H1 (cell line): Measurements from ENCODE around the gene SMYD3. TPM values are rescaled to one million over a fixed set of nuclear protein-coding genes. Genes with fewer than 3 reads are reported as not detected.

ENCODE experiments used
- CTCF ChIA-PET: fragments of 300-600 bp; sonication (Branson Sonifier 250); formaldehyde crosslinking; loops from one replicate; lab custom pipeline; 2021; ENCODE audit not compliant: partially characterized antibody; lab: Charles Lee
- POLR2A ChIA-PET: fragments of 300-600 bp; sonication (Branson Sonifier 250); formaldehyde crosslinking; loops from one replicate; lab custom pipeline; 2021; ENCODE audit warnings: inconsistent platforms; ENCODE audit not compliant: partially characterized antibody; lab: Charles Lee
- DNase-seq, 2 experiments: peaks; one replicate each; pipeline versions ENCODE4 v3.0.0 to v3.0.0-alpha.2; 2010 to 2022; ENCODE audit warnings: low spot score in 2 of 2, low read depth in 1 of 2, mixed read lengths in 1 of 2
- FAIRE-seq: peaks from 2 replicates; lab custom pipeline; 2011; peaks lifted over from hg19 to GRCh38; lab: Jason Lieb, UNC
- H2AFZ ChIP-seq: 2 replicates; pipeline ENCODE4 v1.8.1; 2012; ENCODE audit warnings: low read length, inconsistent platforms
- H2AK5ac ChIP-seq: 2 replicates; pipeline ENCODE4 v1.6.1; 2013; ENCODE audit warnings: low read depth, low read length
- H2BK120ac ChIP-seq: replicated peaks from 2 replicates; pipeline ENCODE3; 2013; ENCODE audit warnings: low read depth, low read length, inconsistent platforms
- H2BK12ac ChIP-seq: 2 replicates; pipeline ENCODE4 v1.6.1; 2013; ENCODE audit warnings: low read depth, low read length
- H2BK15ac ChIP-seq: 2 replicates; pipeline ENCODE4 v1.6.1; 2013; ENCODE audit warnings: low read length
- H2BK20ac ChIP-seq: 2 replicates; pipeline ENCODE4 v1.6.1; 2013; ENCODE audit warnings: low read length
- H2BK5ac ChIP-seq: 2 replicates; pipeline ENCODE4 v1.6.1; 2013; ENCODE audit warnings: low read depth, low read length
- H3K14ac ChIP-seq: 2 replicates; pipeline ENCODE4 v1.6.1; 2013; ENCODE audit warnings: inconsistent platforms; ENCODE audit not compliant: insufficient read length
- H3K18ac ChIP-seq: 2 replicates; pipeline ENCODE4 v1.6.1; 2013; ENCODE audit warnings: low read length; ENCODE audit errors: extremely low read depth
- H3K23ac ChIP-seq: 2 replicates; pipeline ENCODE4 v1.6.1; 2013; ENCODE audit warnings: inconsistent platforms; ENCODE audit not compliant: insufficient read length
- H3K23me2 ChIP-seq: 2 replicates; pipeline ENCODE4 v1.6.1; 2013; ENCODE audit warnings: low read depth, low read length
- H3K27ac ChIP-seq: 2 replicates; pipeline ENCODE4 v1.6.1; 2011; ENCODE audit warnings: low read depth, low read length, inconsistent platforms
- H3K27me3 ChIP-seq, 4 experiments: replicated peaks in 1 of 4; 1 replicate in 1 of 4; 2 replicates in 3 of 4; pipeline versions ENCODE4 v1.6.1 to v1.8.1; 2011 to 2013; ENCODE audit warnings: low read length in 3 of 4, mild to moderate bottlenecking in 3 of 4, inconsistent platforms in 2 of 4, mixed read lengths in 2 of 4, moderate library complexity in 1 of 4; ENCODE audit not compliant: control insufficient read depth in 3 of 4, insufficient read depth in 3 of 4; ENCODE audit errors: extremely low read depth in 1 of 4
- H3K36me3 ChIP-seq, 4 experiments: 2 replicates each; pipeline versions ENCODE4 v1.6.1 to v1.8.1; 2011 to 2013; ENCODE audit warnings: mild to moderate bottlenecking in 4 of 4, low read length in 3 of 4, moderate library complexity in 2 of 4, control low read depth in 1 of 4, inconsistent platforms in 1 of 4; ENCODE audit not compliant: insufficient read depth in 4 of 4, control insufficient read depth in 2 of 4
- H3K4ac ChIP-seq: replicated peaks from 2 replicates; pipeline ENCODE3; 2013; ENCODE audit warnings: low read length, low read depth, mixed read lengths, inconsistent platforms; ENCODE audit not compliant: insufficient read length
- H3K4me1 ChIP-seq, 4 experiments: replicated peaks in 1 of 4; 1 replicate in 1 of 4; 2 replicates in 3 of 4; pipeline versions ENCODE4 v1.6.1 to v1.8.1; 2011 to 2013; ENCODE audit warnings: low read length in 3 of 4, inconsistent platforms in 2 of 4, mixed read lengths in 1 of 4; ENCODE audit not compliant: insufficient read depth in 4 of 4, control insufficient read depth in 3 of 4
- H3K4me2 ChIP-seq, 2 experiments: 2 replicates each; pipeline versions ENCODE4 v1.6.1 to v1.8.1; 2011 to 2013; ENCODE audit warnings: low read depth in 2 of 2, low read length in 2 of 2, control low read depth in 1 of 2, inconsistent platforms in 1 of 2, mild to moderate bottlenecking in 1 of 2; ENCODE audit not compliant: insufficient read depth in 1 of 2
- H3K4me3 ChIP-seq, 4 experiments: fragments of 200-600, 300-600 bp in 1 of 4; sonication (generic), shearing (Covaris generic), sonication (Bioruptor Twin) in 1 of 4; 2 replicates each; pipeline versions ENCODE4 v1.5.1 to v1.8.1; 2011 to 2016; ENCODE audit warnings: low read length in 4 of 4, low read depth in 3 of 4, control low read depth in 2 of 4, inconsistent platforms in 2 of 4, mild to moderate bottlenecking in 2 of 4, mixed read lengths in 1 of 4, moderate library complexity in 1 of 4; ENCODE audit not compliant: insufficient read depth in 2 of 4; ENCODE audit errors: extremely low read depth in 1 of 4
- H3K56ac ChIP-seq: replicated peaks from 2 replicates; pipeline ENCODE3; 2013; ENCODE audit warnings: low read depth, mild to moderate bottlenecking, mixed read lengths, low read length, inconsistent platforms; ENCODE audit not compliant: insufficient read length
- H3K79me1 ChIP-seq: 2 replicates; pipeline ENCODE4 v1.6.1; 2013; ENCODE audit warnings: low read depth, low read length, control low read depth
- H3K79me2 ChIP-seq, 2 experiments: 2 replicates each; pipeline versions ENCODE4 v1.6.1 to v1.8.1; 2012 to 2013; ENCODE audit warnings: low read length in 2 of 2, mild to moderate bottlenecking in 2 of 2, inconsistent platforms in 1 of 2; ENCODE audit not compliant: insufficient read depth in 2 of 2, control insufficient read depth in 1 of 2
- H3K9ac ChIP-seq, 4 experiments: replicated peaks in 1 of 4; 1 replicate in 1 of 4; 2 replicates in 3 of 4; pipeline versions ENCODE4 v1.6.1 to v1.8.1; 2011 to 2013; ENCODE audit warnings: low read depth in 3 of 4, low read length in 3 of 4, control low read depth in 2 of 4, mild to moderate bottlenecking in 2 of 4, moderate library complexity in 2 of 4, inconsistent platforms in 1 of 4; ENCODE audit errors: extremely low read depth in 1 of 4
- H3K9me3 ChIP-seq, 2 experiments: 2 replicates each; pipeline versions ENCODE4 v1.6.1 to v1.8.1; 2012 to 2013; ENCODE audit warnings: mild to moderate bottlenecking in 2 of 2, moderate library complexity in 2 of 2, control low read depth in 1 of 2, inconsistent platforms in 1 of 2, low read depth in 1 of 2, low read length in 1 of 2, mixed read lengths in 1 of 2; ENCODE audit not compliant: insufficient read depth in 2 of 2
- H4K20me1 ChIP-seq, 2 experiments: replicated peaks in 1 of 2; 2 replicates each; pipeline versions ENCODE3 to v1.8.1; 2011 to 2013; ENCODE audit warnings: inconsistent platforms in 2 of 2, low read length in 2 of 2, mild to moderate bottlenecking in 1 of 2; ENCODE audit not compliant: insufficient read depth in 2 of 2, control insufficient read depth in 1 of 2
- H4K5ac ChIP-seq: 2 replicates; pipeline ENCODE4 v1.6.1; 2013; ENCODE audit warnings: low read length, low read depth, mixed read lengths, inconsistent platforms; ENCODE audit not compliant: insufficient read length
- H4K8ac ChIP-seq: 2 replicates; pipeline ENCODE4 v1.8.0; 2013; ENCODE audit warnings: mild to moderate bottlenecking, moderate library complexity, low read length, inconsistent platforms; ENCODE audit not compliant: insufficient read depth; ENCODE audit errors: extremely low read depth
- H4K91ac ChIP-seq: replicated peaks from 2 replicates; pipeline ENCODE3; 2013; ENCODE audit warnings: low read length, mixed read lengths, inconsistent platforms; ENCODE audit not compliant: insufficient read length
- ASH2L ChIP-seq: fragments of 200-600, 300-600 bp; sonication (generic); IDR thresholded peaks from one replicate; pipeline ENCODE4 v1.7.1; 2017; ENCODE audit warnings: low read length
- CBX8 ChIP-seq: fragments of 300-800, 300-1000 bp; sonication (generic); IDR thresholded peaks from 2 replicates; pipeline ENCODE4 v1.7.1; 2016; ENCODE audit warnings: low read depth, low read length, borderline replicate concordance
- CHD1 ChIP-seq: IDR thresholded peaks from 2 replicates; pipeline ENCODE4 v1.6.1; 2012; ENCODE audit warnings: low read depth, low read length, improper control_type of control experiment
- CREB1 ChIP-seq: IDR thresholded peaks from 2 replicates; pipeline ENCODE4 v1.6.1; 2012; ENCODE audit warnings: inconsistent platforms
- CTBP2 ChIP-seq: IDR thresholded peaks from 2 replicates; pipeline ENCODE4 v1.7.0; 2011; ENCODE audit warnings: borderline replicate concordance, mild to moderate bottlenecking, moderate library complexity, mixed read lengths, low read length; ENCODE audit not compliant: insufficient read depth, insufficient read length
- EP300 ChIP-seq, 2 experiments: IDR thresholded peaks; 1 replicate in 1 of 2; 2 replicates in 1 of 2; pipeline ENCODE4 v1.6.1; 2011 to 2012; ENCODE audit warnings: low read depth in 2 of 2, low read length in 2 of 2, mild to moderate bottlenecking in 2 of 2, borderline replicate concordance in 1 of 2, inconsistent platforms in 1 of 2, moderate library complexity in 1 of 2
- NRF1 ChIP-seq: IDR thresholded peaks from 2 replicates; pipeline ENCODE4 v1.6.1; 2011; ENCODE audit warnings: mild to moderate bottlenecking, low read depth, low read length, improper control_type of control experiment
- SIRT6 ChIP-seq: IDR thresholded peaks from one replicate; pipeline ENCODE4 v1.7.1; 2012; ENCODE audit warnings: low read length, inconsistent platforms
- SRF ChIP-seq: IDR thresholded peaks from 2 replicates; pipeline ENCODE4 v1.6.1; 2011; ENCODE audit warnings: mild to moderate bottlenecking, low read depth, low read length, moderate library complexity
- WGBS, 2 experiments: shearing (Covaris generic) in 1 of 2; methylation state at CpG; one replicate each; pipeline versions ENCODE4 v1.1.6 to v1.1.7; 2013 to 2015; ENCODE audit warnings: low lambda C conversion rate in 2 of 2, mixed read lengths in 2 of 2, inconsistent platforms in 1 of 2, low coverage in 1 of 2, missing lambda C conversion rate in 1 of 2; ENCODE audit not compliant: insufficient replicate concordance in 2 of 2, insufficient coverage in 1 of 2, insufficient read length in 1 of 2; ENCODE audit errors: extremely low coverage in 1 of 2, missing lambda C conversion rate in 1 of 2; 5-methylcytosine and 5-hydroxymethylcytosine counted together
- polyA plus RNA-seq, 7 experiments: library from polyadenylated mRNA; depleted of rRNA in 3 of 7; stranded (reverse) in 5 of 7; unstranded in 2 of 7; fragments of >200 nt in 5 of 7; fragments of 200-250 nt in 2 of 7; gene quantifications; 1 replicate in 5 of 7; 2 replicates in 1 of 7; 4 replicates in 1 of 7; pipeline versions ENCODE4 v1.2.1 to v1.2.3, GENCODE V29; 2011 to 2013; ENCODE audit warnings: missing spikeins in 2 of 7, mixed read lengths in 2 of 7
- total RNA-seq: library from RNA; stranded (reverse); fragmentation: NEBNext Ultra II Directional; extraction: Animal tissue kit (Norgen Biotek cat#: 25700); gene quantifications from 2 replicates; pipeline ENCODE4 v1.2.1, GENCODE V29; 2021

SMYD3 gene
- total and polyA plus RNA-seq, 2 of the 8 experiments (the other 6 are each of a cell fraction or from before 2014, with no cell fraction given): 17.3 to 25.4 TPM

GRCh38 chr1:245788269-245788668 lies 718.8 kb downstream of the SMYD3 start:
- Histone ChIP-seq H3K4me3 (no peak overlapping the region), H3K4me2 (no peak overlapping the region), H3K9ac (no peak overlapping the region), H3K4me1 (no peaks in the 10 kb centered on the region)
- no peak for TF ChIP-seq ASH2L
- no peak for TF ChIP-seq CHD1
- no peak for TF ChIP-seq SRF
- TF ChIP-seq EP300 (IDR thresholded peaks at IDR 0.05; ENCODE audit: borderline replicate concordance in 1 of 2, low read depth in 2 of 2, low read length in 2 of 2): no peak
- TF ChIP-seq CTBP2: no peak
- TF ChIP-seq NRF1: no peak
- TF ChIP-seq SIRT6: no peak
- TF ChIP-seq CBX8: no peak
- TF ChIP-seq CREB1: no peak
- TF ChIP-seq, all 59 proteins: peak for 0
- Histone ChIP-seq H2AK5ac (peak overlapping the region; percentile 75; the same call in 1 of the 2 replicates), H2BK120ac (no peak overlapping the region), H2AFZ (no peak overlapping the region), H3K56ac (no peak overlapping the region), H3K79me1 (no peaks in the 10 kb centered on the region), H4K91ac (no peak overlapping the region), H3K27me3 (no peaks in the 10 kb centered on the region), H3K23ac (no peak overlapping the region), H4K8ac (no peak overlapping the region), H2BK12ac (peak overlapping the region; percentile 72; the same call in 1 of the 2 replicates), H3K27ac (no peak overlapping the region), H3K23me2 (no peaks in the 10 kb centered on the region), H3K9me3 (no peaks in the 10 kb centered on the region), H3K79me2 (no peaks in the 10 kb centered on the region), H3K18ac (0 out of 2 replicates have a peak overlapping the region, but pooled peaks have one; percentile 19), H2BK15ac (no peak overlapping the region), H2BK20ac (no peak overlapping the region), H3K4ac (no peak overlapping the region), H4K20me1 (no peaks in the 10 kb centered on the region), H3K36me3 (no peaks in the 10 kb centered on the region), H3K14ac (no peak overlapping the region), H2BK5ac (no peak overlapping the region), H4K5ac (no peak overlapping the region)
- DNase-seq (no peak), FAIRE-seq (no peak)
- WGBS, 2 experiments: 86% methylated on average over 3 of the region's 3 CpGs; no CpG with 5 or more reads in 1 of the 2 experiments
- POLR2A ChIA-PET: no interaction called here
- CTCF ChIA-PET: interaction anchor here (1.0 to 6.6 kb wide), 2 partner anchors 9 to 35 kb away, joined by 3 to 65 read pairs; no protein-coding TSS in a partner anchor
